GM12864 (cell line): ENCODE data around the gene SH3TC1.

Experiments used
- DNase-seq: peaks from one replicate; pipeline ENCODE4 v3.0.0-alpha.2; 2011; ENCODE audit warnings: low read depth
- H3K4me3 ChIP-seq: 2 replicates; pipeline ENCODE4 v1.5.1; 2011; ENCODE audit warnings: mild to moderate bottlenecking, low read depth, low read length, control low read depth
- TF ChIP-seq, protein P1 (sequence below): IDR thresholded peaks from 2 replicates; pipeline ENCODE4 v1.5.1; 2011; ENCODE audit warnings: low read depth, mild to moderate bottlenecking, moderate library complexity, low read length, control low read depth, inconsistent platforms; ENCODE audit errors: missing control alignments

SH3TC1 gene

DNA sequence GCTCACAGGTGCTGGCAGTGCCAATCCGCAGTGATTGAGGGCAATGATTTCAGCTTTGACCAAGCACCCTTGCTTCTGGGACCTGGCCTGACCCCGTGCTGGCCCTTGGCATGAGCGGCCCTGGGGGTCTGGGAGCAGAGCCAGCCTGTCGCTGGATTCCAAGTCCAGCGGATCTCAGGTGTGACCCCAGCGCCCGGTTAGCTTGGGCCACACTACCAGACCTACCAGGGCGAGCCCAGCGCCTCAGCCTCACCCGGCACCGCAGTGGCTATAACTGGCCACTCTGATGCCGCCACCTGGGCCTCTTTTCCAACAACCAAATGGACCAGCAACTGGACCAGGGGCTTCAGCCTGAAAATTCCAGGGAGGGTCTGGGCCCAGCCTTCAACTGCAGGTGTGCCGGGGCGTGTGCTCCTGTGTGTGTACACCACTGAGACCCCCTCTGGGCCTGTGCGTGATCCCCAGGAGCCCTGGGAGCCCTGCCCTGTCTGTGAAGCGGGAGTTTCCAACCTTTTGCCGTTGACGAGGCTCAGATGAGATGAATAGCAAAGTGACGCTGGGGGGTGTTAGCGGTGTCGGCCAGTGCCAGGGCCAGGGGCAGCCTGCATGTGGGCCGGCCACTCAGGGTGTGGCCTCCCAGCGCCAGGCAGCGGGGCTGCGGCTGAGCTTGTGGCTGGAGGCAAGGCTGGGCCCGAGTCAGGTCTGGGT, 658 bp downstream of the SH3TC1 start:
- peak overlapping the region; percentile 76 for H3K4me3 ChIP-seq

DNA sequence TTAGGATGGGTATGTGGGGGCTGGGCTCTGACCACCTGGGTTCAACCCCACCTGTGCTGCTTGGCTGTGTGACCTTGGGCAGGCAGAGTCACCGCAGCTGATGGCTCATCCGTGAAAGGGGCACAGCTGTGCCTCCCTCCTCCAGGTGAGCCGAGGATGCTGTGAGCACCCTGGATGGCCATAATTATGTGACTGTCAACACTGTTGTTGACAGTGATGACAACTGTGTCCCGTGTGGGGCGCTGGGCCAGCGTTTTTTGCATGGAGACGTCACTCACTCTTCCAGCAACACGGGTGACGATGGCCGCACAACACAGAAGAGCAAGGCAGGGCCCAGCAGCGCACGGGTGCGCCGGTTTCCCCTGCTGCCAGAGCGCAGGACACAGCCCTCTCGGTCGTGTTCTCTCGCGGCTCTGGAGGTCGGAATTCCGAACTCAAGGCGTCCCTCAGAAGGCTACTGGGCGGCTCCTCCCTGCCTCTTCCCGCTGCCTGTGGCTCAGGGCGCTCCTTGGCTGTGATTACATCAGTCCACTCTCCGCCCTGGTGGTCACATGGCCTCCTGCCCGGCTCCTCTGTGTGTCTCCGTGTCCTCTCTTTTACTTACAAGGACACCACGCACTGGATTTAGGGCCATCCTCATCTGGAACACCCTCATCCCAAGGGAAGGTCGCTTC, 1.3 kb downstream of the SH3TC1 start:
- TF ChIP-seq, protein P1, sequence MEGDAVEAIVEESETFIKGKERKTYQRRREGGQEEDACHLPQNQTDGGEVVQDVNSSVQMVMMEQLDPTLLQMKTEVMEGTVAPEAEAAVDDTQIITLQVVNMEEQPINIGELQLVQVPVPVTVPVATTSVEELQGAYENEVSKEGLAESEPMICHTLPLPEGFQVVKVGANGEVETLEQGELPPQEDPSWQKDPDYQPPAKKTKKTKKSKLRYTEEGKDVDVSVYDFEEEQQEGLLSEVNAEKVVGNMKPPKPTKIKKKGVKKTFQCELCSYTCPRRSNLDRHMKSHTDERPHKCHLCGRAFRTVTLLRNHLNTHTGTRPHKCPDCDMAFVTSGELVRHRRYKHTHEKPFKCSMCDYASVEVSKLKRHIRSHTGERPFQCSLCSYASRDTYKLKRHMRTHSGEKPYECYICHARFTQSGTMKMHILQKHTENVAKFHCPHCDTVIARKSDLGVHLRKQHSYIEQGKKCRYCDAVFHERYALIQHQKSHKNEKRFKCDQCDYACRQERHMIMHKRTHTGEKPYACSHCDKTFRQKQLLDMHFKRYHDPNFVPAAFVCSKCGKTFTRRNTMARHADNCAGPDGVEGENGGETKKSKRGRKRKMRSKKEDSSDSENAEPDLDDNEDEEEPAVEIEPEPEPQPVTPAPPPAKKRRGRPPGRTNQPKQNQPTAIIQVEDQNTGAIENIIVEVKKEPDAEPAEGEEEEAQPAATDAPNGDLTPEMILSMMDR, result peak; percentile 2
- peak overlapping the region; percentile 76 for H3K4me3 ChIP-seq
- no peak for DNase-seq

More for the DNA sequence above, 658 bp downstream of the SH3TC1 start:
- TF ChIP-seq, protein P1, result no peak
- DNase-seq, result no peak

- TF ChIP-seq, protein P1, result no peak
- H3K4me3 ChIP-seq, result peak overlapping the region; percentile 76
- DNase-seq, result no peak
These were observed 2.3 kb downstream of the SH3TC1 start for GRCh38 chr4:8201321-8201781.

GRCh38 chr4:8202108-8203051, 3.3 kb downstream of the SH3TC1 start:
- TF ChIP-seq, protein P1, result no peak
- peak overlapping the region; percentile 76 for H3K4me3 ChIP-seq
- DNase-seq, result no peak

DNA sequence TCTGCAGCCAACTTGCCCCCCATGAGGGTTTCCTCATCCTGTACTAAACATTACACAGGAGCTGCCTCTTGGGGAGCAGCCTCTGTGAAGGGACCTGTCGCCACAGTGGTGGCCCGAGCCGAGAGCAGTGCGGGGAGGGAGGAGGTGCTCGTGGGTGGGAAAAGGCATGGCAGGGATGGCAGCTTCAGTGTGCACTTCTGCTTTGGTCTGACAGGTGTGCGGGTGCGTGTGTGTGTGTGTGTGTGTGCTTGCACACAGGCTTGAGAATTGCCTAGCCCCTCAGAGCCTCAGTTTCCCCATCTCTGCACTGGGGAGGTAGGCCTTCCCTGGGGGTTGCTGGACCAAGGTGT, 3.9 kb downstream of the SH3TC1 start:
- H3K4me3 ChIP-seq, result no peak overlapping the region
- TF ChIP-seq, protein P1, result no peak
- no peak for DNase-seq

DNA sequence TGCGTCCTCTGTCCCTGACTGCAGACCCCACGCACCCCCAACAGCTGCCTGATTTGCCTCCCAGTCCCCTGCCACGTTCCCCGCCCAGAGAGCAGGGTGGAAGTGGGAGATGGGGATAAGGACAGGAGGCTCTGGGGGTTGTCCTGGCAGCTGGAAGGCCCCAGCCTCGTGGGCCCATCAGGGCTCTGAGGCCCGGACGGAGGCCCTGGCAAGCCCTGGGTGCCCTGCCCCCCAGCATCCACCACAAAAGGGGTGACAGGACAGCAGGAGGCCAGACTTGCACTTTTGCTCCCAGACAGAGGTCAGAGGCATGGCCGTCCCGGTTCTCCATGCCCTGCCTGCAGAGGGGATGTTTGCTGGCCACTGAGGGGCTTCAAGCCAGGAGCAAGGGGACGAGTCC, 4.7 kb downstream of the SH3TC1 start:
- TF ChIP-seq, protein P1, result no peak
- no peak for DNase-seq
- no peak overlapping the region for H3K4me3 ChIP-seq
